ENCODE data around the gene MILR1.
A peak's percentile ranks its signal among the peaks of the same experiment; 100 is the strongest.

The MILR1 gene

DNA sequence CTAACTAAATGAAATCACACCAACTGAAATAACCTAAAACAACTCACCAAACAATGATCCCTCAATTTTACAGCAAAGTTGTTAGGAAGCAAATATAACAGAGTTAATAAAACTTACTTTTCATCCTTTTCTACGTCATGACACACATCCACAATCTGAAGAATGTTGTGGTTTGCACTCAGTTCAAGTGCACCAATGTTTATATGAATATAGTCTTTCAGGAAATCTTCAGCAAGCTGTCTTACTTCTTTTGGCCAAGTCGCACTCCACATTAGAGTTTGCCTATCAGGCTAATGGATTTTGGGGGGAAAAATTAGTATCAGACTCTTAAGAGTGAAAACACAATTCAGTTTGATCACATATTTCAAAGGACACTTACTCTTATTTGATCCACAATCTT, 53.9 kb downstream of the MILR1 start:
- no peak for DNase-seq (ENCODE audit: low spot score)

DNA sequence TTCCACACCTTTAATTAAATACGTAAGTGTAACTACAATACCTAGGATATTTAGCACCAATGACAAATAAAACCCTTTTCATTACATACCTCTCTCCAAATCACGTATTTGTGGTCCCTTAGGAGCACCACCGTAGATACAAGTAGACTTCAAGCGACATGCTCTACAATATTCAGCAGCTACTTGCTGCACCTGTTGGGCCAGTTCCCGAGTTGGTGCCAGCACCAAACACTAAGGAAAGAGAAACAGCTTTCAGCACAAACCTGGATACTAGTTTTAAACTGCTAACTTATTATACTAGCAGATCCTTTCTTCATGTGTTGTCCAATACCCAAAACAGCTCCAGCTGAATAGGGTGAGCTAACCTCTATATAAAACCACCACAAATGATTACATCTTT, 54.4 kb downstream of the MILR1 start:
- no peak for DNase-seq (ENCODE audit: low spot score)

DNA sequence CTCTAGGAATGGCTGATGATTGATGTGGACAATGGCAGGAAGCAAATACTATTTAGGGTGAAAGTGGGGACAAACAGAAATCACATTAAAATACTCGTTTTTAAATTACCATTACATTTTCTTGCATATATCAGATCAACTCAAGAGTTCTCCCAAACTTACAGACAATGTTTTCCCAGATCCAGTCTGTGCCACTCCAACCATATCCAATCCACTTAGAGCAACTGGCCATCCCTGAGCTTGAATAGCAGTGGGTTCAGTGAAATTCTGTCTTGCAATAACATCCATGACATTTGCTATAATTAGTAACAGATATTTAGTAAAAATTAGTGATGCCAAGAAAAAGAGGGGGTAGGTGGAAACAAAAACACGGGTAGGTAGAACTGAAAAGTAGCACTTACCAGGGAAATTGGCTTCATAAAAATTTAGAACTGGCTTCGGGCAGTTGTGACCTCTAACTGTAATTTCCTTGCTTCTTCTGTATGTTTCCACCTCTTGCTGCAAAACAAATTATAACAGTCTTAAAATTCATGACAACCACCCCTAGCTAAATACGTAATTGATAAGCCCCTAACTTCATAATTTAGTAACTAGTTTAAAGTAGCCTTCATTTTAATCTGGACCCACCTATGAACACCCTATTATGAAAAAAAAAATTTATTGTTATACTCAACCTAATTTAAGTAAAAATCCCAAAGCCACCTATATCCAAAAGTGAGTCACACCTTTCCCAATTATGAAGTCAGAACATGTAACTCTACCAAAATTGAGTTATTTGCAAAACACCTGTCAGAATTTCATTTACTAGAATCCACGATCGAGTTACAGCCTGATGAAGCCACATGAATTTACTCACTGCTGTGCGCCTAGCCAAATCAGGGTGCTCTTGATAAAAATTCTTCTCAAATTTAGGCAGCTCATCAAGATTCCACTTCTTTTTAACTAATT, 55.2 kb downstream of the MILR1 start:
- DNase-seq (ENCODE audit: low spot score) = no peak

DNA sequence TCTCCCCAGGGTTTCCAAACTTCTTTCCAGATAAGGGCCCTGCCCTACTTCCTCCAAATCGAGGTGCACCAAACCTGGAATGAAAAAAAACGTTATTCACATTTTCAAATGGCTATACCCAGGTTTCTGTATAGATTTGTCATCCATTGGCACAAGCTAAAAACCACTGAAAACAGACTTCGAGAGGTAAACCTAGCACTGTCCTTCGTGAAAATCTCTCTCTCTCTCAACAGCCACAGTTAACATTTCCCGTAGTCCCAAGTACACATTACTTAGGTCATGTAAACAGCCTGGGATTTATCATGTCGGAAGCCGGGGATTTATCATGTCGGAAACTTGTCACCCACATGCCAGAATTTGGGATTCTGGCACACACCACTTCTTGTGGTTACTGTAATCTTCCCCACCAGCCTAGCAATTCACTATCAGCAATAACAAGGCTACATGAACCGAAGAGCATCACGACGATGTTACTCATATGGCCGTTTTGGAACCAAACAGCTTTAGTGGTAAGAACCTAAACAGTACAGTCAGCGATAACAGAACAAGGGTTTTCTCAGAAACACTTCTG, 55.9 kb downstream of the MILR1 start:
- DNase-seq (ENCODE audit: low spot score) = no peak

DNA sequence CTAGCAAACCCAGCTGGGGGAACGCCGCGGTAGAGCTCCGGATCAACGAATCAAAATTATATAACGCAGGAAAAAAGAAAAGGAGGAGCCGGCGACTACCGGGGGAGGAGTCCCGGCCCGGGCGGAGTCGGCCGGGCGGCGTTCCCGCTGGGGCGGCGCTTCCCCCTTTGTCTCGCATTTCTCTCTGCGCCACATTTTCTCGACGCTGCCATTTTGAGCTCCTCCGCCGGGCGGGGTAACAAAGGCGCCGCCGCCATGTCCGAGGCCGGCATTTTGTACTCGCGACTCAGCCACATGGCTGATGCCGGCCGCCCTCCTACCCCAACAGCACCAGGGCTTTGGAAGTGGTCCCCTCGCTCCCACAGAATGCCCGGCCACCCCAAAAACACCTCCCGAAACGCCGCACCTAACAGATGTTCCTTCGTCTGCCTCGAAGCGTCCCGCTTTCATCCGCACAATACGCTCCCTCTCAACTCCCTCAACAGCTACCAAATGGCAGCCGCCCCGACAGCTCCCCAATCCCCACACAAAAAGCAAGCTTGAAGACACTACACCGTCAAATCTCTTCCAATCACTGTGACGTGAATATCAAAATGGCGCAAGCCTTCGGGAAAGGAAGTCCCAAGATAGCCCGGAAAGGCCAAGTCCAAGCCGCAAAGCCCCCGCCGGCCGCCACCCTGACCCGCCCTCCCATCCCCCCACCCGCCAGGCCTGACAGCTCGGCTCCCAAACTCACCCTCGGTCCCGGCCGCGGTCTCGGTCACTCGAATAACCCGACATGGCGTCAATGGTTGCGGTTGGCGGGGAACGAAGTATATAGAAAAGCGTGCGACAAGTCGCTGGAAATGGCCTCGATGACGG, 56.7 kb downstream of the MILR1 start:
- DNase-seq (ENCODE audit: low spot score) = peak; percentile 93

DNA sequence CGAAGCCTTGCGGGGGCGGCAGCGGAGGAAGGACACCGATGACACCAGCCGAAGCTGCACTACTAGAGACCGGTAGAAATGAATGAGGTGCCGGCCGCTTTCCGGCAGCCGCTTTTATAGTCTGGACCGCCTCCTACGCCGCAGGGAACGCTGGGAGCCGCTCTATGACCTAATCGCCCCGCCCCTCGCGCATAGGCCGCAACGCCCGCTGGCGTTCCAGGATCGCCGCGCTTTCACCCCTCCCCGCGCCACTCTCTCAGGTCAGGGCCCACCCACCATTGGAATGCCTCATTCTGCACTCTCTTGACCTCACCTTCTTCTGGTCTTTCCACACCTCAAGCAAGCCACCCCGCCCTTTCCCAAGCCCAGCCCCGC, 57.3 kb downstream of the MILR1 start, which contains the start of gene DDX5:
DDX5 (minus strand) TSS at position 89 of the 375 bp plus-strand sequence. CDS start 170 bp downstream, outside the sequence.
- DNase-seq (ENCODE audit: low spot score) = peak; percentile 100

DNA sequence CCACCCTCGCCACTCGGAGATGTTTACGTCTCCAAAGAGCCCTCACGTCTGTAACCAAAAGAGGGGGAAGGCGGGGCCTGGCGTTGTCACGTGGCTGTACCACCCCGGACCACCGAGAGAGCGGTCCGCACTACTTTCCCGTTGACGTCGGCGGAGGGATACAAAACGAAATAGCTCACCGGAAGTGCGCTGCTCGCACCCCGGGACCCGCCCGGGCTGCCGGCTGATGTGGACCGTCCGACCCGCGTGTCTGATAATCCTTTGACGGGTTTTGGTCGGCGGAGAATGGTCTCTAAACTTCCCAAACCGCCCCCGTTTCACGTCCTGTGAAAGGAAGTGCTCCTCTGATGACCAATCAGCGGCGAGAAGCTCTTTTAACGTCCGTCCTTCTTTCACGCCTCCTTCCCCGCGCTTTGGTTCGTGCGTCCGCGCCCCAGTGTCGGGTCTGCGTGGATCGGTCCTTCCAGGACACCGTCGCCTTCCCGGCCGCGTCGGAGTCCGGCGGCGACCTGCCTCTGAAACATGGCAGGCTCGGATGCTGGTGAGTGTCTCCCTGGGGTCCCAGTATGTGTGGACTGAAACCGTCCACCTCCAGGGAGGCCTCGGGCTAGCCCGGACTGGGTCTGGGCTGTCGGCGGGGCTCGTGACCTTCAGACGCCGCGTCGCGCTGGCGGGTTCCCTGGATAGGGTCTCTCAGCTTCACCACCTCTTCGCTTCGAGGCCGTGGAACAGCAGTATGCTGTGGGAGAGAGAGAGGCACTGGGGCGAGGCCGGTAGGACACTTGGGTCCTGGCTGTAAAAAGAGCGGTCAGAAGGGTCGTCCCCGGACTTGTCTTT, 57.9 kb downstream of the MILR1 start, which contains the start of gene CEP95:
CEP95 (plus strand) TSS at position 402 of the 837 bp plus-strand sequence; CDS start at position 523, 121 bp downstream.
- peak; percentile 100 for DNase-seq (ENCODE audit: low spot score)

DNA sequence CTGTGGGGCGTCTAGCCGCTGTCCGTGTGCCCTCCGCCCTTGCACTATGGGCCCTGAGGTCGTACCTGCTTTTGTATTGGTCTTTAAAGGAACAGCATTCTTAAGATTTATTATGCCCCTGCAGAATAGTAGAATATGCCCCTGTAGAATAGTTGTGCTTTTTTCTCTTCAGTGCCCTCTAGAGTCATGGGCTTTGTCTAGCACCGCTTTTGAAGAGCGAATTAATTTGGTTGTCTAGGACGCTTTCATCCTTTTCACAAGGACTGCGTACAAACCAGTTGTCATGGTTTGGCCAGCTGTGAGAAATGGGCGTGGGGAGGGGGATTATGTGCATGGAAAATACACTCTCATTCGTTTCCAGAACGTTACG, 58.5 kb downstream of the MILR1 start:
- DNase-seq (ENCODE audit: low spot score) = peak; percentile 71

DNA sequence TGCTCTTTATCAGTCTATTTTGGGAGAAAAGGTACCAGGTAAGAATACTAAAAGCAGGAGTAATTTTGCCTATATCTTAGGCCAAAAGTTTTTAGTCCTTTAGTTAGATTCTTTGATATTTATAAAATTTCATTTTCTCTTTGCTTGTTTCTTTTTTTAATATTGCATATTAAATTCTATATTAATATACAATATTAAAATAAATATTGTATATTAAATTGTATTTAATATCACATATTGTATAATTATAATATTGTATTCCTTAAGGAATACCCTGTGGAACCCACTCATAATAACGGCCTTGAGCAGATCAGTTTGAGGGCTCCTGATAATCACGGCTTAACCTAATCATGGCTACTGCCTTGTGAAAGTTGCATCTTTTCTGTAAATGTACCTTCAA, 59.8 kb downstream of the MILR1 start:
- no peak for DNase-seq (ENCODE audit: low spot score)

DNA sequence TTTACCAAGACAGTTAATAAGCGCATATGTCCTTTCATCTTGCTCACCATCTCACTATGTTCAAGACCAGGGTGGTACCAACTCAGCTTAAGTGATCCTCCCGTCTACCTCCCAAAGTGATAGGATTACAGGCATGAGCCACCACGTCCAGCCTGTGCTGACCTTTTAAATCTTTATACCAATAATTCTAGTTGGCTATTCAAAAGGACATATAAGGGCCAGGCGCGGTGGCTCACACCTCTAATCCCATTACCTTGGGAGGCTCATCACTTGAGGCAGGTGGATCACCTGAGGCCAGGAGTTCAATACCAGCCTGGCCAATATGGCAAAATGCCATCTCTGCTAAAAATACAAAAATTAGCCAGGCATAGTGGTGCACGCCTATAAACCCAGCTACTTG, 60.3 kb downstream of the MILR1 start:
- DNase-seq (ENCODE audit: low spot score) = no peak

DNA sequence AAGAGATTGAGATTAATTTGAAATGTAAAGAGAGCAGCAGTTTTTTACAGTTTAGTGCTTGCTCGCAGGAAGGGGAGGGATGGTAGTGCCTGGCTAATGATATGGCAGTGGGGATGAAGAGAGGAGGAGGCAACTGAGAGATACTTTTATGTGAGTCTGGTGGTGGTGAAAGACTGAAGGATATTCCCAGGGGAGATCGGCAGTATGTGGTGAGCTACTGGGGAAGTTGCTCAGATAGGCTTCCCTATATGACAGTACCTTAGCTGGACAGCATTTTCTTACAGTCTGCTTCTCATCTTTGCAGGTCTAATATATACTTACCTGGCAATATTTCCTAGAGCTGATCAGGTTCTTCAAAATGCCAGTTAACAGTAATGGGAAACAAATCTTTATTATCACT, 66.5 kb downstream of the MILR1 start:
- no peak for DNase-seq (ENCODE audit: low spot score)

DNA sequence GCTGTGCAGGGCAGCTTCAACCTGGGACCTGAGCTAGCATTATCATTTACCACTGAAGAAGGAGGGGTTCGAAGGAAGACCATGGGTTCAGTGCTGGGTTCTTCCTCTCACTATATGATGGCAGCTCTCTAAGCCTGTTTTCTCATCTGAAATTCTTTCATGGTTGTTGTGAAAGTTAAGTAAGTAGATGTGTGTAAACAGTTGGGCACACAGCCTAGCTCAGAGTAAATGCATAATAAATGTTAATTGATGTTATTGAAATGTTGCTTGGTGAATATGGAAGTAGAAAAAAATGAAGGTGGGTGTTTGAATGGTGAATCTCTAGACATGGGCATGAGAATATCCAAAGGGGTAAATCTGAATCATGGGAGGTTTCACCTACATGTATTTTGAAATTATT, 66.9 kb downstream of the MILR1 start:
- DNase-seq (ENCODE audit: low spot score) = no peak
